Measurements from ENCODE around the gene MED12L.

The MED12L gene

DNA sequence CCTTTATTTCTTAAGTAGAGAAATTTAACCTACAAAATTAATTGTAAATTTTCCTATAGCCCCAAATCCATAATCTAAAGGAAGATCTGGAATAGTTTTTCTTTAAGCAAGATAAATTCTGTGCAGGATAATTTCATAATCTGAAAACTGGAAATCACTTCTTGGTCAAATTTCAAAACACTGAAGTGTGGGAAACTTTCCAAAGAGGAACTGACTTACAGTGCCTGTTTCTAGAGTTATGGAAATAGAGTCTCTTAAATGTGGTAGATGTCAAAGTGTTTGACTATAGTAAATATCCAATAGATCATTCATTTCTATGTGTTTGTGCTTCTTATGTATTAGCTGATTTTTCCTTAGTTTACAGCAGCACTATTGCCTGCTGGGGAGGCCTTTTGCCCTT lies 245.4 kb downstream of the MED12L start:
- DNase-seq = no peak

DNA sequence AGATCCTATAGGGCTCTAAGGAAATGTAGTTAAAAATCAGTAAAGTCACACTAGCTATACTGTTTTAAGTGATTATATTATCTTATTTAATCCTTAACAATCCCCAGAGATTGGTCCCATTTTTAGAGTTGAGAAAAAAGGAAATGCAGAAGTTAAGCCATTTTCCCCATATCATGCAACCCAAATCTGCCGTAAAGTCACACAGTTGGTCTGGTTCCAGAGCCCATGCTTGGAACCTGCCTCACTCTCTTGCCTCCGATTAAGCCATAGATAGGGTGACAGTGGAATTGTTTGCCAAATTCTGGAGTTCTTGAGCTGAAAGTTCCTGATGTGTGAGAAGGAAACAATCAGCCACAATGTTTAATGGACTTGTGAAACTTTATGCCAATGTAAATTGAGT lies 246.2 kb downstream of the MED12L start:
- no peak for DNase-seq

DNA sequence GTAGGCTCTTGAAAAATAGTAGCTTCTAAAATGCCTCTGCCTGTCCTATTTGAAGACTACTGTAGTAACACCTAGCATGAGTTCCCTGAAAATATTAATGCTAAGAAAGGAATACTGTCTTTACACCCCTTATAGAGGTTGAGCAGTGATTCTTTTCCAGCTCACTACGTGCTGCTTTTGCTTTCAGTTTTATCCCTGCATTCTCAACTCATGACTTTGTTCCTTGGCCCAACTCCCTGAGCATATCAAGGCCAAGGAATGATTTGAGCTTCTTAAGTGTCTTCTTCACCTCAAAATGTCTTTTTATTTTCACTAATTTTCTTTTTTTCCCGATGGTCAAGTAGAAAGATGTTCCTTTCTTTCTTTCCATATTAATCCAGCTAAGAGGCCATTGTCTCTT lies 260.4 kb downstream of the MED12L start:
- no peak for DNase-seq

DNA sequence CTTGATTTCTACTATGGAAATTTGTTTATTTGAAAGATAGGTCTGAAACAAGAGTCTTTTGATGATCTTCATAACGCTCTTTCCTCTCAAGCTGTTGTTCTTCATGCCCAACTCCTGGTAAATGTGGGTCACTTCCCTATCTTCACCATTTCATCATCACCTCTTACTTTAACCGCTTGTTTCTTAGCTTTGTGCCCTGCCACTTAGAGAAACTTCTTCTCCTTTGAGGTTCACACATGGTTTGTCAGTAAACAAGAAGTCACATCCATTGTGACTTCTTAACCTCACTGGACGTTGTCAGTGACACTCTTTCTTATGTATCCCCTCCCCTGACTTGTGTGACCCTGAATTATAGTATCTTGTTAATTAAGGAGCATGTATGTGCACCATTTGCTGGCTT lies 260.8 kb downstream of the MED12L start:
- no peak for DNase-seq

DNA sequence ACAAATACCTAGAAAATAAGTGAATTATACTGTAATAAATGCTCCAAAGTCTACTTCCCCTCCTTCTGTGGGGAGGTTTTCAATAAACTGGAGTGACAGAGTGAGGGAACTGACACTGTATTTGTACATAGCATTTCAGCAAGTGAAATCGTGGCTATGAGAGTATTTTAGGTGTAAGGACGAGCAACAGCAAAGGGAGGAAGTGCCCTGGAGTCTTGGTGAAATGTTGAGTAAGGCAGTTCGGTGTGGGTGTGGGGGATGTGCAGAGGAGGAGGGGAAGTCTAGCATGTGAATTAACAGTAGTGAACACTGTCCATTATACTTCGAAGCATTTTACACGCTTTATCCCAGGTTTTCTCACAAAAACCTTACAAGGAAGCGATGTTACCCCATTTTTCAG lies 262.0 kb downstream of the MED12L start:
- no peak for DNase-seq

DNA sequence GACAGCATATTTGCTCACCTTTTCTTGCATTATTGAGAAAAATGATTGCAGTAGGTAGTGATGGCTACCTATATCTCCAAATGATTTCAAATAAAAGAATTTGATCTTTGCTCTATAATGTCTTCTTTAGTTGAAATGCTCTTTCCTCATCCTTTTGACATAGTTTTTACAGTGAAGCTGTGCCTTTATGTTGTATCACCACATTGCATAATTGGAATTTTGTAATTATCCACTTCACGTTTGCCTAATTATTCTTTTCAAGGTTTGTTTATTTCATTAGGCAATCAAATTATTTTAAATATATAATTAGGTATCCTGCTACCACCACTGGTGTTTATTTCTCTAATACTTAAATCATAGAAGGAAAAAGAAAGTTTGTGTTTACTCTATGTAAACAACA lies 265.2 kb downstream of the MED12L start:
- no peak for DNase-seq

DNA sequence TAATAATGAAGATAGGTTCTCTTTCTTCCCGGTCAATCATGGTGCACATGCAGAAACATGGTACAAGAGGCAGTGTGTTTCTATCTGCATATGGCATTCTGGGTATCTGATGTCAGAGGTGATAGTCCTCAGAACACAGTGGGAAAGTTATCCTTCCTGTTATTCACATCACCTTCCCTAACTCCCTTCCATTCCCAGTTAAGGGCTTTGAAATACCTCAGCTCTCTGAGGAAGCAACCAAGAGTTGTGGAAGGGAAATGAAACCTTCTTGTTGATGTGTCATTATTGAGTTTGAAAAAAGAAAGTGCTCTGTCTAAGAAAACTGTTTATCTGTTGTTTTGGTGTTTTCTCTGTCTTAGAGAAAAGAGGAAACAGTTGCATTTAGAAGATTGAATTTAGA lies 265.8 kb downstream of the MED12L start:
- DNase-seq = no peak

DNA sequence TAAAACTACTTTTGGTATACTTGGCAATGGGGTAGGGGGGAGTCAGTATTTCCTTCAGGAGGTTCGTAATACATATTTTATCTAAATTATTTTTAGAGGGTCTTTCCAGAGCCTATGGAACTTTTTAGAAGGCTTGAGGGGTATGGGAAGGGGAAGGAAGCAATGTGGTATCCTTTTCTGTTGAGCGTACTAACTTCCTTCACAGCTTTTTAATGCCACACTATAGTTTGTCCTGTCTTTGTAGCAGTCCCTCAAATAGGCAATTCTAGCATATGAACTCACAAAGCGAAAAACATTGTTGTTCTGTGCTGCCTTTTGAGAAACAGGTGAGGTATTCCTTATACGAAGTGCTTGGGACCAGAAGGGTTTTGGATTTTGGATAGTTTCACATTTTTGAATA lies 266.2 kb downstream of the MED12L start:
- no peak for DNase-seq

DNA sequence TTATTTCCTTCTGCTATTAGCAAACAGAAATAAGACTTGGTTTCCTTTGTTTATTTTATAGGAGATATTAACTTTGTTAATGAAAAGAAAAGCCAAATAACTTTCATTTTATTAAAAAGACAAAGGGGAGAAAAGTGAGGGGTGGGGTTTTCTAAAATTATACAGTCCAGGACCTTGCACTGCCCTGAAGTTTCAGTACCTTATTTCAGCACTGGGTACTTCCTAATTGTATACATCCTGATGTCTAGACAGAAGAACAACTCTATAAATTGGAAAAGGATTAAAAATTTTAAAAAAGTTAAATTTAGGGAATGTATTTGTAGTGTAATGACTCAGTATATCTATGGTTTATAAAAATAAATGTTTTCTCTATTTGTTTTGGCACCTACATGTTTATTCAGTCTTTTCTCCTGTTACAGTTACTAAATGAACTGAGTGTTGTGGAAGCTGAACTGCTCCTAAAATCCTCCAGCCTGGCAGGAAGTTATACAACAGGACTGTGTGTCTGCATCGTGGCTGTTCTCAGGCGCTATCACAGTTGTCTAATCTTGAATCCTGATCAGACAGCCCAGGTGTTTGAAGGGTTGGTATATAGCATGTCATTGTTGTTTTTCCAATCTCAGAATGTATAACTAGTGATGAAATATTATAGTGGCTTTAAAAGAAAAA lies 271.5 kb downstream of the MED12L start:
- no peak for DNase-seq

DNA sequence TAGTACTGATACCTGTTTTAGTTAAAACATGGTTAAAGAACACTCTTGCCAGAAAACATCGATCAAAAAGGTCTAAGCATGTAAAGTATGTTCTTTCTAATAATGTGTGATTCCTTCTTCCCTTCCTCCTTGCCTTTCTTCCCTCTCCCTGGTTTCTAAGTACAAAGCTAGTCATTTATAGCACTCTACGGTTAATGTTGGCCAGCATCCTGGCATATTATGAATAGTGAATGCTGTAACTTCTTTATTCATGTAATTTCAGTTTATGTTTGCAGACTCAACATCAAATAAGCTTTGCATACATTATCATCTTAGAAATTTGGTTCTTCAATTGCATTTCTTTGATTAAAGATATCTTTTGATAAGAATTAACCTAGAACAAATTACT lies 272.0 kb downstream of the MED12L start:
- DNase-seq = no peak

DNA sequence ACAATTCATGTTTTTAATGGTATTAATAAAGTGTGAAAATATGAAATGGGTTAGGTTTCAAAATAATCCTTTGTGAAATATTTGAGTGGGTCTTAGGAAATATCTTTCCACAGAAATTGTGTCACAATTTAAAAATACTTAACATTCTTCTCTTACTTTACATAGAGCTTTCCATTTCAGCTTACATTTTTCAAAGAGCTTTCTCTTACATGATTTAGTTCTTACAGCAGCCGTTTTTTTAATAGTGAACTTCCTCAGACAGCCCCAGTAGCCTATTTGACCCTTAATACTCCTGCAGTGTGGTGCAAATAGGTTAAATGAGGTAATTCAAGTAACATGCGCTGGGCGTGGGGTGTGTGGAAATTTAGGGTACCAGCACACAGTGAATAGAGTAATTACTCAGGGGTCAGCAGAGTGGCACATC lies 277.3 kb downstream of the MED12L start:
- DNase-seq = no peak

DNA sequence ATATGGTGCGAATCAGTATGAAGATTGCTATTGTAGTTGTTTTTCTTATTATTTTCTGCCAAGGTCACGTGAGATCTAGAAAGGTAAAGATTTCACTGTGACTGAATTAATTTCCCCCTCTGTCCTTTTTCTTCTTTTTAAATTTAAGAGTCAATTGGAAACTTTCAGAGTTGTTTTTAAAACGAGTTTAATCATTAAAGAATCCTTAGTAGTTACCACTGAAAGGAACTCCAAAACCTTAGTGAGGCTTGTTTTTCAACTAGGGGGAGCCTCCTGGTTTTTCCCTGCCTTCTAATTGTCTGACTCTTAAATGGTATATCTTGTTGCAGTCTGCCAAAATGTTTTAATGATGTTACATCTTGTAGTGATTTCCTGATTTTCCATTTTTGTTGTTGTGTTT lies 281.5 kb downstream of the MED12L start:
- DNase-seq = no peak

DNA sequence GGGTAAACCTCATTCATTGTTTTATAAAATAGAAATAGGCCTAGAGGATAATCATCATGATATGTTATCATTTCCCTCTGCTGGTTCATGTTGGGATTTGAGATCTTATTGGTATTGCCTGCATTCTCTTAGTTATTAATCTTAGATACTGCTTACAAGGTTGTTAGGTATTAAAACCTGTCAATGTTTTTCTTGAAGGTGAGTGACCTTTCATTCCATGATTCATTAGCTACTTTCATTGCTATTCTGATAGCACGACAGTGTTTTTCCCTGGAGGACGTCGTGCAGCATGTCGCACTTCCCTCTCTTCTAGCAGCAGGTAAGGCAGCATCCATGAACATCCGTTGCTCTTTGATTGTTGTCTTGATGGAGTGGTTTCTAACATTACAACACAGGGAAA lies 282.0 kb downstream of the MED12L start:
- no peak for DNase-seq

DNA sequence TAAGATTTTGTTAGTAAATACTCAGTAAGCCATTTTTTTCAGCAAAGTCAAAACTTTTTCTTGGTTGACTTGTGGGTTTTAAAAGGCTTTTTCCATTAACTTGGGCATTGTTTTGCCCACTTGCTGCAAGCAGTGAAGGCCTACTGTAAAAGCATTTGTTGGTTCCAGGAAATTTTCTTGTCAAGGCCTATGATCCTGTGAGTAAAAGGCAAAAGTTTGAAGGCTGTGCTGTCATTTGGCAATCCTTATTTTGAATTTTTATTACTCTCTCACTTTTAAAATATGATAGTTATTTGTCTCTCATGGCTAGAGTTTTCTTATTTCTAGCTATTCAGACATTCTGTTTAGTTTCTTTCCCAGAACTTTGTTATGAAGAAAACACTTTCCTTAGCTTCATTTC lies 286.1 kb downstream of the MED12L start:
- DNase-seq = no peak

DNA sequence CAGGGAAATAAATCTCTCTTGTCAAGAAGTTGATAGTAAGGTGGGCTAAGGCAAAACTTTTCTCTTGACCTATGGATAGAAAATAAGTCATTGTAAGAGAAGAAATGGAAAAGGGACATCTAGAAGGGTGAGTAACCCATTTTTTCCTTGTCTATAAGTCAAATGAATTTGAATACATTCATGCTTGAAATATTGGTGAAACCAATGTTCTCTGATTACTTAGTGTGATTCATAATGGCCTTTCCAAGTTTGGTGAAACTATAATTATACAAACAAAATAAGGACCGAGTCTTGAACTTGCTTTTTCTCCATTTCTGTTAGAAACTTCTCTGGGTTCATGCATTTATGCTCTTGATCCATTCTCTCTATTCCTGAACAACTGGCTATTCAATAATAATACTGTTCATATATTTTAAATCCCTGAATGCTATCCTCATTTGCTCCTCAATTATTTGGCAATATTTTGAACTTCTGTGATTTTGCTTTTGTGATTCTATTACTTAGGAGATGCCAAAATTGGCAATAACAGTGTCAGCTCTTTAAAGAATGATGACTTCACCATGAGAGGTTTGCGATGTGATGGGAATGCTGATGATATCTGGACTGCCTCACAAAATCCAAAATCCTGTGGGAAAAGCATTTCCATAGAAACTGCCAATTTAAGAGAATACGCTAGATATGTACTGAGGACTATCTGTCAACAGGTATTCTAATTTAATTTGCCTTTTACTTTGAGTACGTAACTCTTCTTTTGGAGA lies 286.8 kb downstream of the MED12L start:
- no peak for DNase-seq

DNA sequence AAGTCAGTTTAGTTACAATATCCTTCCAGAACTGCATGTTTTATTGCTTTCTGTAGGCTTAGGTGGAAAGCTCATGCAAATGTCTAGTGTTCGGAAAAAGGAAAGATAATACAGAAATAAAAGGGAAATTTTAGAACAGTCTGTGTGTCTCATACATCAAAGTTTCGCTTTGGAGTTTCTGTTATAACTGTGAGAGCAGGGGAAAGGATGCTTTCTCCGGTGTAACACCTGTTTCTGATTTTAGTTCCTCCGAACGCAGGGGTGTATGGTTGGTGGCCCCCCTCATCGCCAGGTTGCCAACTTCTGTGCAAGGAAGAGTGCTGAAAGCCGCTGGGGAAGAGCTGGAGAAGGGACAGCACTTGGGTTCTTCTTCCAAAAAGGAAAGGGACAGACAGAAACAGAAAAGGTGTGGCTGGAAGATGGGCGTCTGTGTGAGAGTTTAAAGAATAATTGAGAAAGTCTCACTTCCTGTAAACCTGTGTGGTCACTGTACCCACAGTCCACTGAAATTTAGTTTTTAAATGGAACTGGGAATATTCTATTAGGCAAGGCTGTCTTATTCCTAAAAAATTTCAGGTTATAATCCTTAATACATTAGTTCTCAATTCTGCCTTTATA lies 292.4 kb downstream of the MED12L start:
- DNase-seq = no peak

DNA sequence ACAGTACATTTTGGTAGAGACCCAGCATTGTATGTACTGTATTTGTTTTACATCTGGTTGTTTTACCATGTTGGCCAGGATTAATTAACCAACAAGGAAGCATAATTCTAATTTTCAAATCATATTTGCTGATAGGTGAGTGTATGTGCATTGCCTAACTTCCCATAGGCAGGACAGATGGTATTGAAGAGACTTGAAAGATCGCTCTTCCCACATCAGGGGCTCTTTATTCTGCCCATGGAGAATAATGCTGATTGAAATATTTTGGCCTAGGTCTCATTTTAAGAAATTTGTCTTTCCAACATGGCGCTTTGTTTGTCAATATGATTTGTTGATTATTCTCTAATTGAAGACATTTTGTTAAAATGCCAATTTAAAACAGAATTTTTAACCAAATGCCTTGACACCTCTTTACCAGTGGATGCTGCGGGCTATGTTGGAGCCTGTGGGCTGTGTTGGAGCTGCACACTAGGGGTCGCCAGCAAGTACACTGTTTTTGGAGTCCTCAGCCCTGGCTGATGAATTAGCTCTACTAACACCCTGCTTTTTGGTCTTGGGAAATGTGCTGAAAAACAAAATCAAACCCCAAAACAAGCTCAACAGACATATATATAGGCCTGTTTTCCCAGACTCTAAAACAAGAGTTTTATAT lies 293.7 kb downstream of the MED12L start:
- no peak for DNase-seq

DNA sequence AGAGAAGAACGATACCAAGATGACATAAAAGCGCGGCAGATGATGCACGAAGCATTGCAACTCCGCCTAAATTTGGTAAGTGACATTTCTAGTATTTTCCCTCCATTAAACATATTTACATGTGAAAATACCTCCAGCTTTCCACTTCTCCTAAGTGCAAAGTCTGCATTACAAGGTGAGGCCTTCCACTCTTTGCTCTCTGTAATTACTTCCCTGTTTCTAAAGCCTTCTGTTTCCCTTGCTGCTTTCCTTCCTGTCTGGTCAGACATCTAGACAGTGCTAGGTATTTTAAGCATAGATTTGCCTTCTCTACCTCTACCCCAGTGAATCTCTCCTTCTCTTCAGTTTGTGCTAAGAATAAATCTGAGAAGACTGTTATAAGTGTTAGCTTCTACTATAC lies 297.2 kb downstream of the MED12L start:
- DNase-seq = no peak

DNA sequence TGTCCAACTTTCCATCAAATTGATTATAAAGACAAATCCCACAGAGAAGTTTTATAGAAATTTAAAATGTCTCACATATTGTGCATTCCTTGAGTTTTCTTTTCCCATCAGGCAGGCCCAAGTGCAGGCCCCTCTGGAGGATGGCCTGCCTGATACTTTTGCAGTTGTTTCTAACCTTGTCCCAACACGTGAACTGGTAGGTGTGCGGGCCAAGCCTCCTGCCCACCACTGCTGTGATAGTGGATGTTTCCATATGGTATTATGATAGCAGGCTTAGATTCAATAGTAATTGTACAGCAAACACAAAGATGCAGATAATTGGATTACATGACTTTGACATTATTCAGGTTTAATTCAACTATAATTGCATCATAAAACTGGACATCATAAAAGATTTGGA lies 297.6 kb downstream of the MED12L start:
- DNase-seq = no peak

DNA sequence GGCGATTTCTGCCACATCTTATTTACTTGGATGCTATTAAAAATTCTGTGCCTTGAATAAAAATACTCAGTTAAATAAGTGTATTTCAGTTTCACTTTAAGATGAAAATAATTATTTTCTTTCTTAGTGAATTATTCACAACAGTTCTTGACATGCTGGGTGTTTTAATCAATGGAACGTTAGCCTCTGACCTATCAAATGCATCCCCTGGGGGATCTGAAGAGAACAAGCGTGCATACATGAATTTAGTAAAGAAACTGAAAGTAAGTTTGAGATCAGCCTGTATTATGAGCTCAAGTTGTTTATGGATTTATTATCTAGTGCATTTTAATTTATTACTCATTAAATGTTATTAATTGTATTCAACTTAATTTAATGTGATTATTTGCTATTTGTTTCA lies 298.5 kb downstream of the MED12L start:
- no peak for DNase-seq

DNA sequence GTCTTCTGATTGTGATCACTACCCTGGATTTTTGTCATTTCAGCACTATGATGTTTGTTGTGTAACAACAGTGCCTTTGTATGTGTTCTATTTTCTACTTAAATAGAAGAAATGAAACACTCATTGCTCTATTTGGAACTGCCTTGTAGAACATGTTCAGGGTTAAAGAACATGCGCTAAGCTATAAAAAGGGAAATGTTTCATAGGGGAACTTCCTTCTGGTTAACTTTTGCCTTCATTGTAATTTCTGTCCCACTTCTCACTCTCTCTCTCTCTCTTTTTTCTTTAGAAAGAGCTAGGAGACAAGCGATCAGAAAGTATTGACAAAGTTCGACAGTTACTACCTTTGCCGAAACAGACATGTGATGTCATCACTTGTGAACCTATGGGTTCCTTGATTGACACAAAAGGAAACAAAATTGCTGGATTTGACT lies 299.3 kb downstream of the MED12L start, which contains the start of gene P2RY12:
TSS of gene P2RY12 (minus strand) at position 13 of the 434 bp plus-strand sequence. CDS start 45,908 bp downstream, outside the sequence.
- DNase-seq = no peak

DNA sequence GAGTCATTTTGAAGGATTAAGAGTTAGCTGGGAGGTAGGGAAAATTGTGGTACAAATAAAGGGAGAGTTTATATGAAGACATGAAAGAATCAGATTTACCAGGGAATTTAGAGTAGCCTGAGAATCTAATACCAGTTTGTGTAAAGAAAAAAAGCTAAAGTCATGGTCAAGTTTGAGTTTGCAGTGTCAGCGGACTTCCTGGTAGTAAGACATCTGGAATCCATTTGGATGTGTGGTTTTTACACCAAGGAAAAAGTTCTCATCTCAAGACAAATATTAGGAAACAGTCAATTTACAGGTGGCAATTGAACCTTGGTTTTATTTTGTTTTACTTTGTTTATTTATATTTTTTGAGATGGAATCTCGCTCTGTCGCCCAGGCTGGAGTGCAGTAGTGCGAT lies 300.6 kb downstream of the MED12L start:
- DNase-seq = no peak

DNA sequence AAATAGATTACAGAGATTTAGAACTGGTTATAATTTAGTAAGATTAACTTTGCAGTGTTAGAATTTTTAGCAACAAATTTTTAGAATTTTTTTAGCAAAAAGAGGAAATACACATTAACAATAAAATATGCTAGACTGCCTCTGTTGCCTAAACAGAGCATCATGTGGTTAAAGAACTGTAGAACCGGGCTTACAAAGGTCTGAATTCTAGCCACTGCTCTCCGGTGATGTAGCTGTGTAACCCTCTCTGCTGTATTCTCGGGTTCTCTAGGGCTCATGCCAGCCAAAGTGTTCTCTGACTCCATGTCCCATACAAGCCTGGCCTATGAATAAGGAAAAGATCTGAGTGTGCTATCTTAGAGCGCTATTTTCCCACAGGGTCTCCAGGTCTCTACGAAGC lies 302.0 kb downstream of the MED12L start:
- DNase-seq = no peak

DNA sequence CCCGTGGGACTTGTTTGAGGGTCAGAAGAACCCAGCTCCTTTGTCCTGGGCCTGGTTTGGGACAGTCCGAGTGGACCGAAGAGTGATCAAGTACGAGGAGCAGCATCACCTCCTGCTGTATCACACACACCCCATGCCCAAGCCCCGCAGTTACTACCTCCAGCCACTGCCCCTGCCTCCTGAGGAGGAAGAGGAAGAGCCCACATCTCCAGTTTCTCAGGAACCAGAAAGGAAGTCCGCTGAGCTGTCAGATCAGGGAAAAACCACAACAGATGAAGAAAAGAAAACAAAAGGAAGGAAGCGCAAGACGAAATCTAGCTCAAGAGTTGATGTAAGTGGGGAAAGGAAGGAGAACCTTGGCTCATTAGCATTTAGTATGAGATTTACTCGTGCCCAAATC lies 302.4 kb downstream of the MED12L start:
- DNase-seq = no peak
